ENCODE data around the gene BAHCC1. TPM values are rescaled to one million over a fixed set of nuclear protein-coding genes. Genes with fewer than 3 reads are reported as not detected.
A peak's percentile ranks its signal among the peaks of the same experiment; 100 is the strongest.
"Not testable (repeated sequence)": the region's sequence is repeated elsewhere in the genome, so short reads cannot be mapped to it uniquely, and the experiment has no call there.

Gene BAHCC1
- 2.1 and 6.3 TPM in 2 replicates for total RNA-seq

DNA sequence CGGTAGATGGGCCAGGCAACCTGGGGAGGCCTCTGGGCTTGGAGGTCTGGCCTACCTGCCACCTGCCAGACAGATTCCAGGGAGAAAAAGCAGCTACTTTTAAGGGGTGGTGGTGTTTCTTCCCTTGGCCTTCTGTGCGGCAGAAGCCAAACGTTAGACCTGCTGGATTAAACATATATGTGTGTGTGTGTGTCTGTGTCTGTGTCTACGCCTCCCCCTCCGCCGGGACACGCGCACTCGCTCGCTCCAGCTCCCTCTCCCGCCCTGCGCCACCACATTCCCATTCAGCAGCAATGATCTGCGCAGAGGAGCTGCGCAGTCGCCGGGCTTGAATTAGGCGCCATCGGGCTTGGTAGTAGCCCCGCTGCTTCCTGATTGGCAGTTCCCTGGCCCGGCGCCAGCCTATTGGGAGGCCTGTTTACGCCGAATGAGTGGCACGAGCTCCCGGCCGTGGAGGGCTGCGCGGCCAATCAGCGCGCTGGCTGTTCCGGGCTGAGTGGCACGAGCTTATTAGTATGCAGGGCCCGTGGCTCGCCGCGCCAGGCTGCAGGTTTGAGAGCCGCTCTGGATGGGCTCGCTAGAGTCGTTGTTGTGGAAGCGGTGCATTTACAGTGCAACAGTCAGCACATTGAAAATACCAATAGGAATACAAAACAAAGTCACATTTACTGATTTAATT is at the start of gene BAHCC1:
Gene BAHCC1 (plus strand): TSS at position 537 of the 679 bp plus-strand sequence. CDS start 4,283 bp downstream, outside the sequence.
- DNase-seq (ENCODE audit: low read depth in 2 of 2), result peak; percentile 99 to 100

DNA sequence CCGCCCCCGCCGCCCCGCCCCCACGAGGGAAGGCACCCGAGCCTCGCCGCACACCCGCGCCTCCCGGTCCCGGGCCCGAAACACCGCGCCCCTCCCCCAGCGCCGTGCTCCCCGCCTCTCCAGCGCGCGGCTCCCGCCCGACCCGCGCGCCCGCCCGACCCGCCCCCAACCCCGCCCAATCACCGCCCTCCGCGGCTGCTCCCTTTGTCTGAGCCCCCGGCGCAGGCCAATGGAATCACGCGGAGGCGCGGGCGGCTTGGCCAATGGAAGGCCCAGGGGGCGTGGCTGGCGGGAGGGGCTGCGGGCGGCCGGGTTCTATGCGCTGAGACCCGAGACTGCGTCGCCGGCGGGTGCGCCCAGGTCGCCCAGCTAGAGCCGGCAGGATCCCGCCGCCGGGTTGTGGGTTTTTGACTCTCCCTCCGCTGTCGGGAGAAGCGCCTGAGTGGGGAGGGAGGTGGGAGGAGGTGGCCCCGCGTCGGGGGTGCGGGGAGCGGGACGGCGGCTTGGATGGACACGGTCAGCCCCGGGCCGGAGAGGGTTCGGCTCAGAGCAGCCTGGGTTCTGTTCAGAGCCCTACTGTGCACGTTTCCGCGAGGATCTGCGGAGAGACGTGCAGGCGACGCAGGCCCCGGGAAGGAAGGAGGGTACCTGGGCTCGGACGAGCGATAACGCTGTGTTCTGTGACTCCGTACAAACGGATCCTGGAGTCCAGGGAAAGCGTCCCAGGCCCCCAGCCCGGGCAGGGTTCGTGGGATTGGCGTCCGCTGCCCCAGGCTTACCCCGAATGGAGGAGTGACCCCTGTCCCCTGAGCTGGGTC is 49.0 kb upstream of the BAHCC1 start:
- DNase-seq (ENCODE audit: low read depth in 2 of 2), result peak; percentile 84 to 97

DNA sequence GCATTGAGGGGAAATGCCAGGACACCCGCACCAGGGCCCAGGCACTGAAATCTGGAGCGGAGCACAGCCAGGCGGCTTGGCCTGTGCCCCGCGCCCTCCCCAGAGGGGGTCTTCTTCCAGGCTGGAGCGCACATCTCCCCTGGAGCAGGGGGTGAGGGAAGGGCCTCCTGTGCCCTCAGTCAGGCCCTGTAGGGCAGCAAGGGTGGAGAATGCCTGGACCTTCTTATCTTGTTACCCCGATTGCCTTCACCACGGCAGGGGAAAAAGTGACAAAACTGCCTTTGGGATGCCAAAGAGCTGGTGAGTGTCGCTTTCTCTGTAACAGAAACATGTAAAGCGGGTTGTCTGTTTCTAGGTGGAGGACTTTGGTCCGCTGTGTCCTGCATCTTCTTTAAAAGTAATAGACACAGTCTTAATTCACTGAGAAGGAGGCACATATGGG is 48.3 kb upstream of the BAHCC1 start:
- no peak for DNase-seq (ENCODE audit: low read depth in 2 of 2)

DNA sequence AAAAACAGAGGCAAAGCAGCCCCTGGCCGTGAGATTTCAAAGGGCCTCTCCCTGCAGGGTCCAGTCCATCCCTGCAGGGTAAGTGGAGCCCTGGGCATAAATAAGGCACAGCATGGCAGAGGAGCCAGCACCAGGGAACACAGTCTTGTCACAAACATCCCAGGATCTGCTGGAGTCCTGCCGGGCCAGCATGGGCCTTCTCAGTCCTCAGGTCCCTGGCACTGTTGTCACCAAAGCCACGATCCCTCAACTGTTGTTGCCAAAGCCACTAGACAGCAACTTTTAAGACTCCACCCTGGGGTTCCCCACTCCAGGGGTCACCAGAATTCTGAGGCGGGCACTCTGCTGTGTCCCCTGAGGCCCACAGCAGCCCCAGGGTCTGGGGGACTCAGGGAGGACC is 47.8 kb upstream of the BAHCC1 start:
- no peak for DNase-seq (ENCODE audit: low read depth in 2 of 2)

DNA sequence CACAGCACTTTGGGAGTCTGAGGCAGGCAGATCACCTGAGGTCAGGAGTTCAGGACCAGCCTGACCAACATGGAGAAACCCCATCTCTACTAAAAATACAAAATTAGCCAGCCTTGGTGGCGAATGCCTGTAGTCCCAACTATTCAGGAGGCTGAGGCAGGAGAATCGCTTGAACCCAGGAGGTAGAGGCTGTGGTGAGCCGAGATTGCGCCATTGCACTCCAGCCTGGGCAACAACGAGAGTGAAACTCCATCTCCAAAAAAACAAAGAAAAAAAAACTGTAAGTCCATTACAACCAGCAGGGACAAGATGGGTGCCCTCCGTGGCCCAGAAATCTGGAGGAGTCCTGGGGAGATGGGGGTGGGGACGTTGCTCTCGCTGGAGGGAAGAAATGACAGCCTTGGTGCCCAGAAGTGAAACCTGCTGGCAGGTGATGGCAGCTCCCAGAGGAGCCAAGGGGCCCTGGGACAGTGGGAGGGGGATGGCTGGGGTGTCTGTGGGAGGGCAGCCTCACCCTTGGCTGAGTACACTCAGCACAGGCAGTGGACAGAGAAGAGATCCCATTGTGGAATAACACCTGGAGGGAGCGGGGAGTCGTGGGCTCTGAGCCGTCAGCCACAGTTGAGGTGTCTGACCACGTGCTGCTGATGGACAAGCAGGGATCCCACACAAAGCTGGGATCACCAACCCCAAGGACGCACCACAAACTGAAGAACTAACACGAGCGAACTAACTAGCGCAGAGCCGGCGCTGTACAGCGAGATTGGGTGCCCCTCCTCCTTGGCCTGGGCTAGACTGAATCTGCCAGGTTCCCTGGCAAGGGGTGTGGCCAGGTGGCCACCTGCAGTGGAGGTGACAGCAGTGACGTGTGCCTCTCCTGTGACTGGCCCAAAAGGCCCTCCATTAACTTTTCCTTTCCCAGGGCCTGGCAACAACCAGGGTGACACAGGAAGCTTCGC is 46.9 kb upstream of the BAHCC1 start:
- no peak for DNase-seq (ENCODE audit: low read depth in 2 of 2)

DNA sequence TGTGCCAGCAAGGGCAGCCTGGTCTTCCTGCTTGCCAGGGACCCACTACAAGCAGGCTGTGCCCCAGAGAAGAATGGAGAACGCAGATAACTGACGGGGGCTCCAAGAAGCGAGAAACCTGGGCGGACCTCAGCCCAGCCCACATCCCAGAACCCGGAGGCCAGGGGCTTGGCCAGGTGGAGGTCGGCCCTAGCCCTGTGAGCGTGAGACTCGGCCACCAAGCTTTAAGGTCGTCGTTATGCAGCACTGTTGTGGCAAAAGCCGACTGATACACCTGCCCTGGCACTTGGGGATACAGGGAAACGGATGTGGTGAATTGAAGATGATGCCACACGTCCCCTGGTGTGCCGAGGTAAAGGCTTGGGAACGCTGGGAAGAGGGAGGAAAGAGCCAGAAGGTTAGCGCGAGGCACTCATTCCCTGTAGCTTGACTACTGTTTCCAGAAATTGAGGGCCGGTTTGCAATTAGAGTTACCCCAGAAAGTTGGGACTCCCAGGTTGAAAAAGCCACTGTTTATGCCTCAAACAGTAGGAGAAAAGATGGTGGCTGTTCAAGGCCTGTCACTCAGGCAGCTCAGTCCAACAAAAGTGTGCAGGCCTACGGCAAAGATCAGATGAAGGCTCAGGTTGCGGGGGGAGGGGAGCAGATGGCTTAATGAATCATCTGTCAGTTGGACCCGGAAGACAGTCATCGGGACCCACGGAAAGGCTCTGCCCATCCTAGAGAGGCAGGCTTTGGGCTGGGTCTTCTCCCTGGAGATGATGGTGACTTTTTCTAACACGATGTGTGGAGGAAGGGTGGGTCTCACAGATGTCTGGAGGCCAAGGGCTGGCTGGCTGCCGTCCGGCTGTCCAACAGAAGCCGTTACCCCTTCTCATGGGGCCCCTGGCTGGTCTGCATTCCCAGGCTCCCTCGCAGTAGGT is 45.6 kb upstream of the BAHCC1 start:
- peak in 1 of 2 donors; percentile 32 for DNase-seq (ENCODE audit: low read depth in 2 of 2)

DNA sequence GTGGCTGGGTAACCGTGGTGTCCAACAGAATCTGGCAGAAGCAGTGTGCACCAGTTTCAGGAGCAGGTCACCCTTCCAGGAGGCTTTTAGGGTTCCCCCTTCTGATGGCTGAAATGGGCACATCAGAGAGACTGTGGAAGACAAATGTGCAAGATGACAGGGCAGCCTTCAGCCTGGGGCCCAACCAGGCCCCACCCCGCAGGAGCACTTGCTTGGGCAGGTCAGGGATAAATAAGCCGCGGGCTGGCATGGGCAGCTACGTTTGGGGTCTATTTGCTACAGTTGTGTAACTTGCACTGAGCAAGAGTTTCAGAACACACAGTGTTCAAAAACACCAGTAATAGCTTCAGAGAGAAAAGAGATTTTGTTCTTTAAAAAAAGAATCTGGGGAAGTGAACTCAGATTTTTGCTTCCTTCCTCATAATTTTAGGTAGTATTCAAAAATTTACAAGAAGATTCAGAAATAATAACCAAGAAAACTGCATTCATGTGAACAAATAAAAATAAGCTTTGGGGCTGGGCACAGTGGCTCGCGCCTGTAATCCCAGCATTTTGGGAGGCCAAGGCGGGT is 44.9 kb upstream of the BAHCC1 start:
- DNase-seq (ENCODE audit: low read depth in 2 of 2), result no peak

DNA sequence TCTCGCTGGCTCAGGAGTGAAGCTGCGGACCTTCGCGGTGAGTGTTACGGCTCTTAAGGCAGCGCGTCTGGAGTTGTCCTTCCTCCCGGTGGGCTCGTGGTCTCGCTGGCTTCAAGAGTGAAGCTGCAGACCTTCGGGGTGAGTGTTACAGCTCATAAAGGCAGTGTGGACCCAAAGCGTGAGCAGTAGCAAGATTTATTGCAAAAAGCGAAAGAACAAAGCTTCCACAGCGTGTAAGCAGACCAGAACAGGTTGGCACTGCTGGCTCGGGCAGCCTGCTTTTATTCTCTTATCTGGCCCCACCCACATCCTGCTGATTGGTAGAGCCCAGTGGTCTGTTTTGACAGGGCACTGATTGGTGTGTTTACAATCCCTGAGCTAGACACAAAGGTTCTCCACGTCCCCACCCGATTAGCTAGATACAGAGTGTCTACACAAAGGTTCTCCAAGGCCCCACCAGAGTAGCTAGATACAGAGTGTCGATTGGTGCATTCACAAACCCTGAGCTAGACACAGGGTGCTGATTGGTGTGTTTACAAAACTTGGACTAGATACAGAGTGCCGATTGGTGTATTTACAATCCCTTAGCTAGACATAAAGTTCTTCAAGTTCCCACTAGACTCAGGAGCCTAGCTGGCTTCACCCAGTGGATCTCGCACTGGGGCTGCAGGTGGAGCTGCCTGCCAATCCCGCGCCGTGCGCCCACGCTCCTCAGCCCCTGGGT is 43.8 kb upstream of the BAHCC1 start:
- DNase-seq (ENCODE audit: low read depth in 2 of 2), result not testable (repeated sequence)

DNA sequence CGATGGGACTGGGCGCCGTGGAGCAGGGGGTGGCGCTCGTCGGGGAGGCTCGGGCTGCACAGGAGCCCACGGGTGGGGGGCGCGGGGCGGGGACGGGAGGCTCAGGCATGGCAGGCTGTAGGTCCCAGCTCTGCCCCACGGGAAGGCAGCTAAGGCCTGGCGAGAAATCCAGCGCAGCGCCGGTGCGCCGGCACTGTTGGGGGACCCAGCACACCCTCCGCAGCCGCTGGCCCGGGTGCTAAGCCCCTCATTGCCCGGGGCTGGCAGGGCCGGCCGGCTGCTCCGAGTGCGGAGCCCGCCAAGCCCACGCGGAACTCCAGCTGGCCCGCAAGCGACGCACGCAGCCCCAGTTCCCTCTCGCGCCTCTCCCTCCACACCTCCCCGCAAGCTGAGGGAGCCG is 43.2 kb upstream of the BAHCC1 start:
- not testable (repeated sequence) for DNase-seq (ENCODE audit: low read depth in 2 of 2)

DNA sequence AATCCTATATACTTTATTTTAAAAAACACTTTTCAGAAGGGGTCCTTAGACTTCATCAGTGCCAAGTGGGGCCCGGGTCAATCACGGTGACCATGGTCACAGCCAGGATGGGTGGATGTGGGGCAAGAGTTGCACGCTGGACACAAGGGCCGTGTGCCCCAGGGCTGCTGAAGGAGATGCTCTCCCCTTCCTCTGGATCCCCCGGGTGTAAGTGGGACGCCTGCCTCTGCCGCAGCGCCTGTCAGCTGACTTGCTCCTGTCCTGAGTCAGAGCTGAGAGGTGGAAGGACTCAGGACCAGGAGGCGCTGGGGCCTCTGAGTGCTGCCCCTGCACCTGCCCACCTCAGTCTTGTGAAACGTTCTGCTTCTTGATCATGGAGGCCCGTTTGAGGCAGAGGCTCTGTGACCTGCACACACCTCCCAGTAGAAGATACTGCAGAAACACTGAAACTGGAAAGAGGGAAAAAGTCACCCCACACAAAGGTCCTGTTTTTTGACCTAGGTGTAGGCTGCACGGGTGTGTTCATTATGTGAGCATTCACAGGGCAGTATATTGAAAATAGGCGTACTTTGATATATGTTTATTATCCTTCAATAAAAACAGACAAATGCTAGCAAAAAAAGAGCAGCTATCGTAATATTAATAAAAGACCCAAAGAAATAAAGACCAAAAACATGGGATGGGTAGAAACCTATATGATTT is 40.9 kb upstream of the BAHCC1 start:
- DNase-seq (ENCODE audit: low read depth in 2 of 2), result no peak

DNA sequence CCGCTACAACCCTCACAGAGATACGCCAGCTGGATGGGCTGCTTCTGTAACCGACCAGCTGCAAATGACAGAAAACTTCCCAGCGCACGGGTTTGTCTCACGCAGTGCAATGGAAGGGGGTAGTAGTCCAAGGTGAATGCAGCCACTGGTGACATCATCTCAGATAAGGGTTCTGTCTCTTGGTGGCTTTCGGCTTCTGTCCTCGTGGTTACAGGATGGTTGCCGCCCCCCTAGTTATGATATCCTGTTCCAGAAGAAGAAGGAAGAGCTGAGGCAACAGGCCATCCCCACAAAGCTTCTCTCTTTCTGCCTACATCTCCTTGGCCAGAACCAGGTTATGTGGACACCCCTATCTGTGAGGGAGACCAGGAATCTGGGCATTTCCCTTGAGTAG is 40.3 kb upstream of the BAHCC1 start:
- DNase-seq (ENCODE audit: low read depth in 2 of 2), result no peak

DNA sequence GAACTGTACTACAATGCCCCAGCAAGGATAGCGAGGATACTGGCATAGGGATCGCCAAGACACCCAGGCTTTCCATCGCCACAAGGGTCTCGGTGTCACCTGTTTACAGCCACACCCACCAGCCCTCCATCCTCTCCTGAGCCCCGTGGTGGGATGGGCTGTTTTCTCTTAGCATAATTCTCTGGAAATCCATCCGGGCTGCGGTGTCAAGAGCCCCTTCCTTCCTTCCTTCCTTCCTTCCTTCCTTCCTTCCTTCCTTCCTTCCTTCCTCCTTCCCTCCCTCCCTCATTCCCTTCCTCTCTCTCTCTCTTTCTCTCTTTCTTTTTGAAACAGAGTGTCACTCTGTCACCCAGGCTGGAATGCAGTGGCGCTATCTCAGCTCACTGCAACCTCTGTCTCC is 36.0 kb upstream of the BAHCC1 start:
- DNase-seq (ENCODE audit: low read depth in 2 of 2), result no peak

DNA sequence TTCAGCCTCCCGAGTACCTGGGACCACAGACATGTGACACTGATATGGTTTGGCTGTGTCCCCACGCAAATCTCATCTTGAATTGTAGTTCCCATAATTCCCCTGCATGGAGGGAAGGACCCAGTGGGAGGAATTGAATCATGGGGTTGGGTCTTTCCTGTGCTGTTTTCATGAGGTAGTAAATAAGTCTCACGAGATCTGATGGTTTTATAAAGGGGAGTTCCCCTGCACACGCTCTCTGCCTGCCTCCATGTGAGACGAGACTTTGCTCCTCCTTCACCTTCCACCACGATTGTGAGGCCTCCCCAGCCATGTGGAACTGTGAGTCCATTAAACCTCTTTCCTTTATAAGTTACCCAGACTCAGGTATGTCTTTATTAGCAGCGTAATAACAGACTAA is 33.3 kb upstream of the BAHCC1 start:
- not testable (repeated sequence) for DNase-seq (ENCODE audit: low read depth in 2 of 2)

DNA sequence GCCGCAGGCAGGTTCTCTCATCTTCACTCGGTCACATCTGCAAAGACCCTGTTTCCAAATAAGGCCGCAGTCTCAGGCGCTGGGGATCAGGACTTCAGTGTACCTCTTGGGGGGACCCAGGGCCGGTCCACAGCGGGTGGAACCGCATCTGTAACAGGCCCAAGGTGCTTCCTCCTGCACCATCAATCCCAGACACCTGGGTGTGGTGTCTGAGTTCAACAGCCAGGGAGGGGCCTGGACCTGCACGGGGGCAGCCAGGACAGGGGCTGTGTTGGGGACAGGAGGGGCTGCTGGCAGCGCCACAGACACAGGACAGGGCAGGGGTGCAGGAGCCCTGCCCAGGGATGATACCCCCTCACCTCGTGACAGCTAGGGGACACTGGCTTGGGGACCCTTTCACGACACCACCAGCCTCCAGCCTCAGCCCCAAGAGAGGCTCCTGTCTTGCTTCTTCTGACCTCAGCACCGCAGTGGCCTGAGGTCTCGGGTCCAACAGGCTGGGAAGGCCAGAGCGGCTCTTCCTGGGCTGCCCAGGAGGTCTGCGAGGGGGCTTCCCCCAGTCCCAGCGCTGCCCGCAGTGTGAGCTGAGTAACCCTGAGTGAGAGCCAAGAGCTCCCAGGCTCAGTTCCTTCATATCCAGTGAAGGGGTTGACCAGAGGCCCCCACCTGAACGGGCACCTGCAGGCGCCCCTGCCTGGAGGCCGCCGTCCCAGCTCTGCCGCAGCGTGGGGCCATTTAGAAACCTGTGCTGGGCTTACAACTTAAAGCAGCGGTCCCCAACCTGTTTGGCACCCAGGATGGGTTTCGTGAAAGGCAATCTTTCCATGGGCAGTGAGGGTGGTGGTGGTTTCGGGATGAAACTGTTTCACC is 30.7 kb upstream of the BAHCC1 start:
- DNase-seq (ENCODE audit: low read depth in 2 of 2), result no peak

DNA sequence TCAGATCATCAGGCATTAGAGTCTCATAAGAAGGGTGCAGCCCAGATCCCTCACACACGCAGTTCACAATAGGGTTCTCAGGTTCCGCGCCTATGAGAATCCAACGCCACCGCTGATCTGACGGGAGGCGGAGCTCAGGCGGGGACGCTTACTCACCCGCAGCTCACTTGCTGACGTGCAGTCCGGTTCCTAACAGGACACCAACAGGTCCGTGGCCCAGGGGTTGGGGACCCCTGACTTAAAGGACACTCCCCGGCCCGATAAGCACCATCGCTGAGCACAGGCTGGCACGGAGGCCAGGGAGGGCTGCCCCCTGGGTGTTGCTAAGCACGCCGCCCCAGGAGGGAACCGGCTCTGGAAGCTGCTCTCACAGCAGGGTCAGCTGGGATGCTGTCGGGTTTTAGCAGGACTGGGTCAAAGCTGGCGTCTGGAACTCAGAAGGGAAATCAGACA is 30.1 kb upstream of the BAHCC1 start:
- peak in 1 of 2 donors; percentile 83 for DNase-seq (ENCODE audit: low read depth in 2 of 2)

DNA sequence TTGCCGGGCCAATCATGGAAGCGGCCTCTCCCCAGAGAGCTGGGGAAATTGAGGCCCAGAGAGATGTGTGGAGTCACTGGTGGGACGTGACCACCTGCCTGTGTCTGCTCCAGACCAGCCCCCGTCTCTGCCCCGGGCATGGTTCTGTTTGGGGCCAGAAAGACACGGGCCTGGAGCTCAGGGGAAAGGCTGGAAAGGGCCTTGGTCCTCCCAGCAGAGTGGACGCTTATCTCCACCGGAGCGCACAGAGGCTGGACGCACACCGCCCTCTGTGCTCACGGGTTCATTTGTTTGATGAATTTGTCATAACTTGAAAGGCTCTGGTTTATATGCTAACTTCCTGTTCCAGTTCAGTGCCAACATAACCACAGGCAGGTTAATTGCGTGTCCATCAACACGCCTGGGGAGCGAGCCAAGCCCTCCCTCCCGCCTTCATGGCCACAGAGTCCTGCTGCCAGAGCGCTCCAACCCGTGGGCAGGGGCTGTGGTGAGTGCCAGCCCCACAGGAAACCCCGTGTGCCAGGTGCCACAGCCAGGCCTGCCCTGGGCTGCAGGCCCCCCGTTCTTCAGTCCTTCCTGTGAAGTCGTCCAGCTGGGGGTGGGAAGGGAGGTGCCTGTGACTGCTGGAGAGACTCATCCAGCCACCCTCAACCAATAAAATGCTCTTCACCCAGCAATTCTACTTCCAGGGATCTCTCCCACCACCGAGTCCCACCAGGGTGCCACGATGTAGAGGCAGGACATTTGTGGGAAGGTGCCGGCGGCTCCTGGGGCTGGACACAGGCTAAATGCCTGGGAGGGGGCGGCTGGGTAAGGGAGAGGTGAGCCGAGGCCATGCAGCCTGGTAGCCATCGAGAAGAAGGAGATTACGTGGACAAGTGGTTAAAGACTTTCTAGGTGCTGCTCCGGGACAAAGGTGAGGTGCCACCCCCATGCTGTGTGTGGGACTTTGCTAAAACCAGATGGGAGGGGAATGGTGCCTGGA is 29.4 kb upstream of the BAHCC1 start:
- DNase-seq (ENCODE audit: low read depth in 2 of 2), result peak; percentile 93 to 95

DNA sequence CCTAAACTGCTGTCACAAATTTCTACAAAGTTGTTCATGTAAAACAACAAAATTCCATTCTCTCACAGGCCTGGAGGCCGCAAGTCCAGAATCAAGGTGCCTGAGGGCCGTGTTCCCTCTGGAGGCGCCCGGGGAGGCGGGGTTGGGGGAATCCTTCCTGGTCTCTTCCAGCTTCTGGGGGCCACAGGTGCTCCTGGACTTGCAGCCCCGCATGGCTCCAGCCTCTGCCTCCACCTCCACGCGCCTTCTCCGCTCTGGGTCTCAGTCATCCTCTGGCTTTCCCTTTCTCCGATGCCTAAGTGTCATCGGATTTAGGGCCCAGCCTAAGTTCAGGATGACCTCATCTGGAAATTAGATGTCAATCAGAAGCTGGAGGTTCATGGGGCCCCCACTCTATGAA is 28.6 kb upstream of the BAHCC1 start:
- no peak for DNase-seq (ENCODE audit: low read depth in 2 of 2)

Measured in dermis microvascular lymphatic vessel endothelial cell (primary cell).